Karpas-422 (cell line): ENCODE measurements around the gene PSMB7. TPM values are rescaled to one million over a fixed set of nuclear protein-coding genes. Genes with fewer than 3 reads are reported as not detected.

Source experiments
- DNase-seq: peaks from one replicate; pipeline ENCODE4 v3.0.0-alpha.2; 2015
- H2AFZ ChIP-seq: fragments of 200-600 bp; sonication (generic); 2 replicates; pipeline ENCODE4 v1.6.1; 2014; ENCODE audit warnings: antibody characterized with exemption, low read length, mixed read lengths
- H3K27ac ChIP-seq: fragments of 200-600 bp; sonication (generic); 2 replicates; pipeline ENCODE4 v1.5.1; 2014; ENCODE audit warnings: mild to moderate bottlenecking, low read length, moderate library complexity
- H3K27me3 ChIP-seq: fragments of 200-600 bp; sonication (generic); 2 replicates; pipeline ENCODE4 v1.6.1; 2014; ENCODE audit warnings: low read length, mixed read lengths
- H3K36me3 ChIP-seq: fragments of 200-600 bp; sonication (generic); 2 replicates; pipeline ENCODE4 v1.6.1; 2014; ENCODE audit warnings: low read length, mixed read lengths; ENCODE audit not compliant: insufficient read depth
- H3K4me1 ChIP-seq: fragments of 200-600 bp; sonication (generic); 2 replicates; pipeline ENCODE4 v1.6.1; 2014; ENCODE audit warnings: mild to moderate bottlenecking, low read length, mixed read lengths
- H3K4me2 ChIP-seq: fragments of 200-600 bp; sonication (generic); 2 replicates; pipeline ENCODE4 v1.6.1; 2014; ENCODE audit warnings: low read length, low read depth, mild to moderate bottlenecking; ENCODE audit not compliant: poor library complexity, severe bottlenecking
- H3K4me3 ChIP-seq: fragments of 200-600 bp; sonication (generic); 2 replicates; pipeline ENCODE4 v1.5.1; 2014; ENCODE audit warnings: mild to moderate bottlenecking, antibody characterized with exemption, low read length, mixed read lengths
- H3K79me2 ChIP-seq: fragments of 200-600 bp; sonication (generic); 2 replicates; pipeline ENCODE4 v1.6.1; 2014; ENCODE audit warnings: mild to moderate bottlenecking, low read length, mixed read lengths
- H3K9ac ChIP-seq: fragments of 200-600 bp; sonication (generic); 2 replicates; pipeline ENCODE4 v1.6.0; 2014; ENCODE audit warnings: low read length
- H3K9me2 ChIP-seq: fragments of 200-600 bp; sonication (generic), shearing (Covaris generic); replicated peaks from 2 replicates; pipeline ENCODE4 v1.6.0; 2014; ENCODE audit warnings: mild to moderate bottlenecking, low read length, moderate library complexity; ENCODE audit not compliant: insufficient read depth
- H3K9me3 ChIP-seq: fragments of 300-700, 200-600 bp; sonication (generic); 2 replicates; pipeline ENCODE4 v1.6.1; 2014; ENCODE audit warnings: low read length, mixed read lengths
- H4K20me1 ChIP-seq: fragments of 200-600 bp; sonication (generic); 2 replicates; pipeline ENCODE4 v1.6.1; 2014; ENCODE audit warnings: mild to moderate bottlenecking, antibody characterized with exemption, low read length, low read depth; ENCODE audit not compliant: insufficient read depth
- total RNA-seq: library from RNA; depleted of rRNA; stranded (reverse); fragments of >200 nt; shearing (Covaris generic); gene quantifications from 2 replicates; pipeline ENCODE4 v1.2.3, GENCODE V29; 2014; ENCODE audit warnings: low replicate concordance

The PSMB7 gene
- total RNA-seq, 1 experiment from 2014 or later, result 119 TPM

DNA sequence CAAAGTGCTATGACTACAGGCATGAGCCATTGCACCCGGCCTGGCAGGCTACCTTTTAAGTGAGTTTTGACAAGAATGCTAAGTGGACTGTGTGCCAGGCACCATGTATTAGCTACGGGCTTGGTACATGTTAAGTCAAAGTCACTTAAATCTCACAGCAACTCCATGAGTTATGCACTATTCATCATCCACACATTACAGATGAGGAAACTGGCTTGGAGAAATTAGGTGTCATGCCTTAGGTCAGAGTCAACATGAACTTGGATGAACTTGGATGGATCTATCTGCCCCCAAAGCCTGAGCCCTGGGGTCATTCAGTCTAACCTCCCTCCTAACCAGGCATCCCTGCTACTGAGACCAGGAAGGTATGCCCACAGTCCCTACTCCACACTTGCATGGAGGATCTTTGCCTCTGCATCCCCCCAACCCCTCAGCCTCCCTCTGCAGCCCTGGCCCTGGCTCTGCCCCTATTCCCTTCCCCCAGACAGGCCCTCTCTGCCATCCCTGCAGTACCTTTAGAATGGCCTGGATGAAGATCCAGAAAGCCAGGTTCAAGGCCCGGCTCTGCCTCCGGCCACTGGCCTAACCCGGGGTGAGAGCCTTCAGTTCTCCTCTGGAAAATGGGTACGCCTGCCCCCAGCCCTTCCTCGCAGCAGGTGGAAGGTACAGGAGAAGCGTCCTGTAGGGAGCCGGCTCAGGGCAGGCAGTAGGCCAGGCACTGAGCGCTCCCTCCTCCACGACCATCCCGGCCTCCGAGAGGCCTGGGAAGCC is 34.3 kb upstream of the PSMB7 start:
- no peaks in the 10 kb centered on the region for H3K4me1 ChIP-seq
- no peak overlapping the region for H3K9ac ChIP-seq
- H2AFZ ChIP-seq, result no peak overlapping the region
- DNase-seq, result no peak
- H3K4me2 ChIP-seq, result no peak overlapping the region
- H3K9me2 ChIP-seq, result no peaks in the 10 kb centered on the region
- H3K9me3 ChIP-seq, result no peaks in the 10 kb centered on the region
- no peak overlapping the region for H3K4me3 ChIP-seq
- H3K79me2 ChIP-seq, result no peaks in the 10 kb centered on the region
- H4K20me1 ChIP-seq, result no peaks in the 10 kb centered on the region
- no peaks in the 10 kb centered on the region for H3K36me3 ChIP-seq
- H3K27ac ChIP-seq, result no peak overlapping the region
- H3K27me3 ChIP-seq, result no peaks in the 10 kb centered on the region

- Histone ChIP-seq H3K27me3 (no peaks in the 10 kb centered on the region), H2AFZ (no peak overlapping the region), H3K36me3 (no peaks in the 10 kb centered on the region), H4K20me1 (no peaks in the 10 kb centered on the region), H3K27ac (no peak overlapping the region), H3K9me3 (no peaks in the 10 kb centered on the region), H3K9ac (no peak overlapping the region), H3K4me1 (no peaks in the 10 kb centered on the region), H3K4me3 (no peak overlapping the region), H3K4me2 (no peak overlapping the region), H3K79me2 (no peaks in the 10 kb centered on the region), H3K9me2 (no peaks in the 10 kb centered on the region)
- DNase-seq, result no peak
These were observed 32.8 kb upstream of the PSMB7 start for GRCh38 chr9:124448019-124448418.

DNA sequence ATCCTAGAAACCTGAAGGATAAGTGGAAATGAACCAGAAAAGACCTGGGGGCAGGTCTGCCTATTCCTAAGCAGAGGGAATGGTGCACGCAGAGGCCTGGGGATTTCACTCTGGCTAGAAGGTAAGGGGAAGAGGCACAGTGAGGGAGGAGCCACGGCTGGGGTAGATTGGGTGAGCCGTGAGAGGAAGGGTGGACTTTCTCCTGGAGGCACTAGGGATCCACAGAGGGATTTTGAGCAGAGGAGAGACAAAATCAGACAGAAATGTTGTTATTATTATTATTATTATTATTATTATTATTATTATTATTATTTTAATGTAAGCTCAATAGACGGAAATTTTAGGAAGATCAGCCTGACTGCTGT is 32.0 kb upstream of the PSMB7 start:
- no peaks in the 10 kb centered on the region for H3K9me2 ChIP-seq
- no peak overlapping the region for H2AFZ ChIP-seq
- no peaks in the 10 kb centered on the region for H3K4me1 ChIP-seq
- no peak overlapping the region for H3K27ac ChIP-seq
- H3K4me2 ChIP-seq, result no peak overlapping the region
- H3K79me2 ChIP-seq, result no peaks in the 10 kb centered on the region
- H3K4me3 ChIP-seq, result no peak overlapping the region
- DNase-seq, result no peak
- no peak overlapping the region for H3K9ac ChIP-seq
- H3K9me3 ChIP-seq, result no peaks in the 10 kb centered on the region
- H3K36me3 ChIP-seq, result no peaks in the 10 kb centered on the region
- H3K27me3 ChIP-seq, result no peaks in the 10 kb centered on the region
- H4K20me1 ChIP-seq, result no peaks in the 10 kb centered on the region

GRCh38 chr9:124444166-124444565 is 28.9 kb upstream of the PSMB7 start:
- H3K27ac ChIP-seq, result no peak overlapping the region
- H3K36me3 ChIP-seq, result no peaks in the 10 kb centered on the region
- H3K4me2 ChIP-seq, result no peak overlapping the region
- no peaks in the 10 kb centered on the region for H3K9me3 ChIP-seq
- no peak overlapping the region for H3K4me3 ChIP-seq
- no peak for DNase-seq
- H3K9ac ChIP-seq, result no peak overlapping the region
- H3K79me2 ChIP-seq, result no peaks in the 10 kb centered on the region
- H3K27me3 ChIP-seq, result no peaks in the 10 kb centered on the region
- H4K20me1 ChIP-seq, result no peaks in the 10 kb centered on the region
- H3K4me1 ChIP-seq, result no peaks in the 10 kb centered on the region
- H3K9me2 ChIP-seq, result no peaks in the 10 kb centered on the region
- no peak overlapping the region for H2AFZ ChIP-seq

GRCh38 chr9:124443625-124444024 is 28.4 kb upstream of the PSMB7 start:
- no peak overlapping the region for H3K9ac ChIP-seq
- H3K4me2 ChIP-seq, result no peak overlapping the region
- H3K36me3 ChIP-seq, result no peaks in the 10 kb centered on the region
- DNase-seq, result no peak
- no peaks in the 10 kb centered on the region for H3K9me2 ChIP-seq
- no peak overlapping the region for H2AFZ ChIP-seq
- no peaks in the 10 kb centered on the region for H3K27me3 ChIP-seq
- no peak overlapping the region for H3K27ac ChIP-seq
- no peaks in the 10 kb centered on the region for H4K20me1 ChIP-seq
- H3K79me2 ChIP-seq, result no peaks in the 10 kb centered on the region
- no peak overlapping the region for H3K4me3 ChIP-seq
- H3K9me3 ChIP-seq, result no peaks in the 10 kb centered on the region
- no peaks in the 10 kb centered on the region for H3K4me1 ChIP-seq

DNA sequence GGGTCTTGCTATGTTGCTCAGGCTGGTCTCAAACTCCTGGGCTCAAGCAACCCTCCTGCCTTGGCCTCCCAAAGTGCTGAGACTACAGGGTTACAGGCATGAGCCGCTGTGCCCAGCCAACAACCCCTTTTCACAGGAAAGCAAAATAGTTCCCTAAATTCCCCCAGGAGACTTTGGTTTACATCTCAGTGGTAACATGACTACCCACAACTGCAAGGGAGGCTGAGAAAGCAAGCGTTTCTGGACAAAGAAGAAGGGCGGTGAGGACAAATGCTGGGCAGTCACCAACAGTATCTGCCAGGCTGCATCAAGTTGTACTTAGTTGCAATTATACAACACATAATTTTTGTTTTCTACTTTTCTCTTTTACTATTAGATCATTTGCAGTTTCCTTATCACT is 27.6 kb upstream of the PSMB7 start:
- Histone ChIP-seq H3K36me3 (no peaks in the 10 kb centered on the region), H3K79me2 (no peaks in the 10 kb centered on the region), H3K4me2 (no peak overlapping the region), H3K9ac (no peak overlapping the region), H3K27ac (no peak overlapping the region), H4K20me1 (no peaks in the 10 kb centered on the region), H3K9me3 (no peaks in the 10 kb centered on the region), H2AFZ (no peak overlapping the region), H3K27me3 (no peaks in the 10 kb centered on the region), H3K4me3 (no peak overlapping the region), H3K4me1 (no peaks in the 10 kb centered on the region), H3K9me2 (no peaks in the 10 kb centered on the region)
- no peak for DNase-seq

DNA sequence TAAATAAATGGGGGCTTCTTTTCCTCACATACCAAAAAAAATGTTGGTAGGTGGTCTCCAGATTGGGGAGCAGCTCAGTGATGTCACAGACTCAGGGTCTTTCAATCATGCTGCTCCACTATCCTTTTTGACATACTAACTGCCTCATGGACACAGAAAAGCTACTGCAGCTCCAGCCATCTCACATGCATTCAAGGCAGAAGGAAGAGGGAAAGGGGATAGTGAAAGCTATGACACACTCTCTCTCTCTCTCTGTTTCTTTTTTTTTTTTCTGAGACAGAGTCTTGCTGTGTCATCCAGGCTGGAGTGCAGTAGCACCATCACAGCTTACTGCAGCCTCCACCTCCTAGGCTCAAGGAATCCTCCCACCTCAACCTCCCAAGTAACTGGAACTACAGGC is 27.1 kb upstream of the PSMB7 start:
- H3K9ac ChIP-seq, result no peak overlapping the region
- no peaks in the 10 kb centered on the region for H3K4me1 ChIP-seq
- DNase-seq, result no peak
- no peak overlapping the region for H2AFZ ChIP-seq
- H3K36me3 ChIP-seq, result no peaks in the 10 kb centered on the region
- no peaks in the 10 kb centered on the region for H3K27me3 ChIP-seq
- H3K27ac ChIP-seq, result no peak overlapping the region
- no peak overlapping the region for H3K4me2 ChIP-seq
- no peaks in the 10 kb centered on the region for H4K20me1 ChIP-seq
- H3K9me2 ChIP-seq, result no peaks in the 10 kb centered on the region
- H3K9me3 ChIP-seq, result no peaks in the 10 kb centered on the region
- H3K79me2 ChIP-seq, result no peaks in the 10 kb centered on the region
- no peak overlapping the region for H3K4me3 ChIP-seq

DNA sequence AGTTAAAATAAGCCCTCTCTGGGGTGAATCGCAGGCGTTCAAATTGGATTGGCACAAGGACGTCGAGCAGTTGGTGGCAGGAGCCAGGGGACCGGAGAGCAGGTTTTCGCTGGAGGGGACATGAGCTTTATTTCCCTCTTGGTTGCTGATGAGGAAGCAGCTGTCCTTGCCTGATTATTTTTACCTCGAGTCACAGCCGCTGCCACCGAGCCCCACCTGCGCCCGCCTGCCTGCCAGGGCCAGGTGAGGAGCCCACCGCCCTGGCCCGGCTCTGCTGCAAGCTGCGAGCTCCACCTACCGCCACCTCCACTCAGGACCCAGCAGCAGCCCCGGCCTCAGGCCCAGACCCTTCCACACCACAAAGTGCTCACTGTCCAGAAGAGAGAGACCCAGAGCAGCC is 26.0 kb upstream of the PSMB7 start:
- Histone ChIP-seq H3K9me2 (no peaks in the 10 kb centered on the region), H4K20me1 (no peaks in the 10 kb centered on the region), H2AFZ (no peak overlapping the region), H3K9ac (no peak overlapping the region), H3K9me3 (no peaks in the 10 kb centered on the region), H3K27ac (no peak overlapping the region), H3K4me1 (no peaks in the 10 kb centered on the region), H3K36me3 (no peaks in the 10 kb centered on the region), H3K79me2 (no peaks in the 10 kb centered on the region), H3K4me2 (no peak overlapping the region), H3K27me3 (no peaks in the 10 kb centered on the region), H3K4me3 (no peak overlapping the region)
- no peak for DNase-seq
